ENCODE measurements around the gene TBL1X.

TBL1X gene

GRCh38 chrX:9475984-9476383 is 11.1 kb downstream of the TBL1X start:
- TF ChIP-seq, protein P1, sequence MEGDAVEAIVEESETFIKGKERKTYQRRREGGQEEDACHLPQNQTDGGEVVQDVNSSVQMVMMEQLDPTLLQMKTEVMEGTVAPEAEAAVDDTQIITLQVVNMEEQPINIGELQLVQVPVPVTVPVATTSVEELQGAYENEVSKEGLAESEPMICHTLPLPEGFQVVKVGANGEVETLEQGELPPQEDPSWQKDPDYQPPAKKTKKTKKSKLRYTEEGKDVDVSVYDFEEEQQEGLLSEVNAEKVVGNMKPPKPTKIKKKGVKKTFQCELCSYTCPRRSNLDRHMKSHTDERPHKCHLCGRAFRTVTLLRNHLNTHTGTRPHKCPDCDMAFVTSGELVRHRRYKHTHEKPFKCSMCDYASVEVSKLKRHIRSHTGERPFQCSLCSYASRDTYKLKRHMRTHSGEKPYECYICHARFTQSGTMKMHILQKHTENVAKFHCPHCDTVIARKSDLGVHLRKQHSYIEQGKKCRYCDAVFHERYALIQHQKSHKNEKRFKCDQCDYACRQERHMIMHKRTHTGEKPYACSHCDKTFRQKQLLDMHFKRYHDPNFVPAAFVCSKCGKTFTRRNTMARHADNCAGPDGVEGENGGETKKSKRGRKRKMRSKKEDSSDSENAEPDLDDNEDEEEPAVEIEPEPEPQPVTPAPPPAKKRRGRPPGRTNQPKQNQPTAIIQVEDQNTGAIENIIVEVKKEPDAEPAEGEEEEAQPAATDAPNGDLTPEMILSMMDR (conservative IDR thresholded peaks at IDR 0.05) = no peak
- no peak for TF ChIP-seq ZFX (IDR thresholded peaks at IDR 0.05)
- H3K27ac ChIP-seq = no peak overlapping the region

- H3K27ac ChIP-seq = no peak overlapping the region
- no peak for TF ChIP-seq ZFX (IDR thresholded peaks at IDR 0.05)
- TF ChIP-seq, protein P1 (conservative IDR thresholded peaks at IDR 0.05) = no peak
These were observed 12.1 kb downstream of the TBL1X start for GRCh38 chrX:9476810-9477575.

DNA sequence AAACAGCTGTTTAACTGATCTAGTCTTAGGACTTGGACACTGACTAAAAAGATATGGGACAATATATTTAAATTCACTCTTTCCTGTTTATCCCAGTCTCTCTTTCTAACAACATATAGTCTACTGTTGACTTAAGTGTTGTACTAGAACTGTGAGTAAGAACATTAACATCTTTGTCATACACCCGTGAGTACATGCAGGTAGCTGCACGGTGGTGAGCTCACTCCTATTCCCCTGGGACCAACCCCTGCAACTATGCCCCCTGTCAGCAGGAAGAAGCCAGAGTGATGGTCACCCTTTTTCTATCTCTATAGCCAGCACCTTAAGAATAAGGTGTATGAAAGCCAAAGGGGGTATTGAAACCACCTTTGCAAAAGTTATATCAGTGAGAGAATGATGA is 17.6 kb downstream of the TBL1X start:
- TF ChIP-seq, protein P1 (conservative IDR thresholded peaks at IDR 0.05) = no peak
- no peak for TF ChIP-seq ZFX (IDR thresholded peaks at IDR 0.05)
- no peak overlapping the region for H3K27ac ChIP-seq

DNA sequence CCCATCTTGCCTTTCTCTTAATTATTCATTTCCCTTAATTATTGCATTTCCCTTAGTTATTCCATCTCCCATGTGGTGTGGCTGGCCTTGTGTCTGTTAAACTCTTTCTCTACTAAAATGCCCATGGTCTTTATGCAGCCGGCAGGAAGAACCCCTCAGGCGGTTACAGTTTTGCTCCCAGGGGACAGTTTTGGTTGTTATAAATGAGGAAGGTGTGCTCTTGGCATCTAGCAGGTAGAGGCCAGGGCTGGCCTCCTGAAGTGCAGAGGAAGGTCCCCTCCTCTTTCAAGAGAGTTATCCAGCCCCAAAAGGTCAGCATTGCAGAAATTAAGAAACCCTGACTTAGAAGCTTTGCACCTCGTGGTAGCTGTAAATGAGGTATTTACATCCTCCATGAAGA is 18.0 kb downstream of the TBL1X start:
- H3K27ac ChIP-seq = no peak overlapping the region

GRCh38 chrX:9483376-9483775 is 18.5 kb downstream of the TBL1X start:
- TF ChIP-seq ZFX (IDR thresholded peaks at IDR 0.05) = no peak
- TF ChIP-seq, protein P1 (conservative IDR thresholded peaks at IDR 0.05) = no peak
- no peak overlapping the region for H3K27ac ChIP-seq

More for the DNA sequence above, 18.0 kb downstream of the TBL1X start:
- no peak for TF ChIP-seq ZFX (IDR thresholded peaks at IDR 0.05)
- TF ChIP-seq, protein P1 (conservative IDR thresholded peaks at IDR 0.05) = no peak

DNA sequence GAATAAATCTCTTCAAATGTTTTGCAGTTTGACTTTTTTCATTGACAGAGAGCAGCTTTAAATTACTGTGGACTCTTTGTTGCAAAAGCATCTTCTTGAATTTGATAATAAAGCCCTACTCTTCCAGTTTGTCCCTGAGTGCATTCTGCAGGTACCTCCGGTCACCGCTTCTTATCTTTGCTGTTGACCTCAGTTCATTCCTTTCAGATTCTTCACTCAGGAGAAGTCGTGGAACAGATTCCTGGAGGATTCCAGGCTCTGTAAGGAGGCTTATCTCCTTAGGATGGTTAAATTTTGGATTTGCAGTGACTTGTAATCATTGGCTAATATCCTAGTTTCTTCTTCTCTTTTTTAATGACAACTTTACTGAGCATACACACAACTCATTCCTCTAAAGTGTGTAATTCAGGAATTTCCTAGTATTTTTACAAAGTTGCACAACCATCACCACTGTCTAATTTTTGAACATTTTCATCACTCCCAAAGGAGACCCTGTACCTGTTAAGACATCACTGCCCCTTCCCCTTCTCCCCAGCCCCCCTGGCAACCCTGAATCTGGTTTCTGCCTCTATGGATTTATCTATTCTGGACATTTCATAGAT is 22.0 kb downstream of the TBL1X start:
- TF ChIP-seq, protein P1 (conservative IDR thresholded peaks at IDR 0.05) = no peak
- no peak overlapping the region for H3K27ac ChIP-seq

- H3K27ac ChIP-seq = no peak overlapping the region
- TF ChIP-seq ZFX (IDR thresholded peaks at IDR 0.05) = no peak
- TF ChIP-seq, protein P1 (conservative IDR thresholded peaks at IDR 0.05) = no peak
These were observed 23.7 kb downstream of the TBL1X start for GRCh38 chrX:9488586-9488985.
